Measurements from ENCODE around the gene AARS2.

Gene AARS2

DNA sequence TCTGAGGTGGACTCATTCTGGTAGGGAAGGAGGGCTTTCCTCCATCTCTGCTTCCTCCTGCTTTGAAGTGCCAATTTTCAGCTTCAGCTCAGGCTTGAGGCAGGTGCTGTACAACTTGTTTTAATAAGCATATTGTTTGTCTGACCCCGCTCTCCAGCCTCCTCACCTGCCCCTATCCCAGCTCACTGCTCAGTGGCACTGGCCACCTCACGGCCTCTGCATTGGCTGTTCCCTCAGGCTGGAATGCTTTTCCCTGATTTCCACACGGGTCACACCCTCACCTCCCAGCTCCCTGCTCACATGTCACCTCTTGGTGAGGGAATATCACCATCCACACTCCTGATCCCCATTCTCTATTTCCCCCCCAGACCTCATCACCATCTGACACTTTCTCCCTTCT lies 14.3 kb downstream of the AARS2 start:
- no peak for DNase-seq

DNA sequence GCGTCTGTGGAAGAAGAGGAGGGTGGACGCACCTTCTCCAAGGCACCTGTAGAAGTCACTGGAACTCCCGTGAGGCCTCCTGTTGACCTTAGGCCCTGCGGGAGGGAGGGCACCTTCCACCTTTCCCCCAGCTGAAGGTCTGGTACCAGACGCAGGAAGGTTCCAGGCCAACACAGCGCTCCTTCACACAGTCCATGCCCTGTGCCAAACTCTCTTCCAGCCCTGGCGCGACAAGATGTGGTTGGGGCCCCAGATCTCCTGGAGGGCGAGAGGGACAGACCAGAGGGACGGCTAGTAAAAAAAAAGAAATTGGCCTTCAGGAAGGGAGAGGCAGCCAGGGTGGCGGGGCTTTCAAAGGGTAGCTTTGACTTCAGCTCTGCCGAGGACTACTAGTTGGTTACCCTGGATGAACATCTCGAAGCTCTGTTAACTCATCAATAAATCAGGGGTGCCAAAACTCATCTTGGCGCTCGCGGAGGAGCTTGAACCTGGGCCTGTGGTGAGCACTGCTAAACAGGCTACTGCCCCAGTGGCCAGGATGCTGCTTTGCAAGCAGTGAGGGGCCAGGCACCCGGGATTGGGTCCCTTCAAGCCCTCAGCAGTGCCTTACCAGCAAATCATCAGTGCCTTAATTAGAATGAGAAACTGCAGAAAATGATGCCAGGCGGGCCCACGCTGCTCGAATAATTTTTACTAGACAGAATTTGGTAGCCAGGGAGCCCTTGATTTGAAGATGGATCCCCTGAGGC lies 14.9 kb downstream of the AARS2 start:
- DNase-seq = peak in 1 of 2 experiments; percentile 6

DNA sequence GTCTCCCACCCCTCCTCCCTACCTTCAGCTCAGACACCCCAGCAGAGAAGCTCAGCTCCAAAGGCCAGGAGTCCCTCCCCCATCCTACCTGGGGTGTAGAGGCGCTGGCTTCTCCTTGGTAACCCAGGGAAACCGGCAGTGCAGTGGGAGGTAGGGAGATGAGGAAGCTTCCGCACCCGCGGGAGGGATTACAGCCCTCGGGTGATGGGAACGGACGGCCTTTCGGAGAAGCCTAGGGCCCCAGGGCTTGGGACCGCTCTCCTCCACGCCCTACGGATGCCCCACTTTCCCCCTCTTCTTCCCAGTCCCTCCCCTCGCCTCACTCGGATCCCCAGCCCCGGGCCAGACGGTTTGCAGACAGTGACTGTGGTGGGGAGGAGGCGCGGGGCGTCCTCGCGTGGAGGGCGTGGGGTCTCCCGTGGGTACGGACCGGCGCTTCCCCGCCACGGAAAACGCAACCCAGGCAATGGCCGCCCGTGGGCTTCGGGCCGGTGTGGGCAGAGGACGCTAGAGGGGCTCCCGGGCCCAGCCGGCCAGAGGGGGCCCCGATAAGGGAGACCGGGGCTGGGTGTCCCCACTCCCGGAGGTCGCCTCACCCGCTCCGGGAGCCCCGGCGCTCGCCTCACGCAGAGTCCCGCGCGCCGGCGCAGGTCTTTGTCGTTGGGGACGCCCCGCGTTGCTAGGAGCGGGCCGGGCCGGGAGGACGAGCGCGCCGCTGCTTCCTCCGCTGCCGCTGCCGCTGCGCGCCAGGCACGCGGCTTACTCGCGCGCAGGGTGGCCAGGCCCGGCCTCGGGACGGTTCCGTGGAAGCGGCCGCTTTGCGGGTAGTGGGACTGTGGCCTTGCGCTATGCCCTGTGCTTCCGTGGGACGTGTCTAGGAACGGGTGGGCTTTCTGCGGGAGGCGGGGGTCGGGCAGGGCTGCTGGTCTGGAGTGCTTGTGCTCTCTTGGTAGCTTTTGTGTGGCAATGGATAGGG lies 15.8 kb downstream of the AARS2 start:
- peak in 1 of 2 experiments; percentile 5 for DNase-seq

DNA sequence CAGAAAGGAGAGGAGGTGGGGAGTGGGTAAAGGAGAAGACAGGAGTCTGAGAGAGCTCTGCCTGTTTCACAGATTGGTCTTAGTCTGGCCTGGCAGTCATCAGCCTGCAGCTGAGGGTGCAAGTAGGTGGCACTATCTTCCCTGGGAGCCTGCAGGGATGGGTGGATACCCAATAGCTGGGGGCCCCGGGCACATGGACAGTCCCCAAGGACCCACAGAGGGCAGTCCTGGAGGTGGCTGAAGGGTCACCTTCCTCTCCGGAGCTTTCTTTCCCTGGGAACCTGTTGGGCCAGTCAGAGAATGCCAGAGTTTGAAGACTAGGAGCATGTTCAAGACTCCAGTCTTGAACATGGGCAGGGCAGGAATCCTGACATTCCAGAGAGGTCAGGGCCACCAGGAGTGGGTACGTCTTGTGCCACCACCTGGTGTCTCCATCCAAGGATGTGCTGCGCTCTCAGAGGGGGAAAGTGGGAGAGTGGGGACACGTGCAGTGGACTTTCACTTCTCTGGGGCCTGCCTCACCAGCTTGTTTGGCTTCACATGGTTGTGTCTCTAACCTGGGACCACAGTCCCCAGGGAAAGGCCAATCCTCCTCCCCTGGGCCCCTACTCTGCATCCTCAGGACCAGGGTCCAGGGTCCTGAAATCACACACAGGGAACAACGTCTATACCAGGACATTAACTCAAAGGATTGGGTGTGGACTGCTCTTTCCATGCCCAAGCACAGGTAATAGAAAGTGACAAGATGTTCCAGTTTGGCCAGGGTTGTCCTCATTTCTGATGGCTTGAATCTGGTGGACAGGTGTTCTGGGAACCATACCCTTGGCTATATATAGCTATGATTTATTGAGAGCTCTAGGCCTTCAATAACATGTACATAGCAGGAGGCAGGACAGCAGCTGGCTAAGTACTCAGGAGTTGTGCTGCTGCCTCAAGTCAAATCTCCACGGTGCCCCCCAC lies 18.0 kb downstream of the AARS2 start:
- peak; percentile 10 to 41 for DNase-seq

DNA sequence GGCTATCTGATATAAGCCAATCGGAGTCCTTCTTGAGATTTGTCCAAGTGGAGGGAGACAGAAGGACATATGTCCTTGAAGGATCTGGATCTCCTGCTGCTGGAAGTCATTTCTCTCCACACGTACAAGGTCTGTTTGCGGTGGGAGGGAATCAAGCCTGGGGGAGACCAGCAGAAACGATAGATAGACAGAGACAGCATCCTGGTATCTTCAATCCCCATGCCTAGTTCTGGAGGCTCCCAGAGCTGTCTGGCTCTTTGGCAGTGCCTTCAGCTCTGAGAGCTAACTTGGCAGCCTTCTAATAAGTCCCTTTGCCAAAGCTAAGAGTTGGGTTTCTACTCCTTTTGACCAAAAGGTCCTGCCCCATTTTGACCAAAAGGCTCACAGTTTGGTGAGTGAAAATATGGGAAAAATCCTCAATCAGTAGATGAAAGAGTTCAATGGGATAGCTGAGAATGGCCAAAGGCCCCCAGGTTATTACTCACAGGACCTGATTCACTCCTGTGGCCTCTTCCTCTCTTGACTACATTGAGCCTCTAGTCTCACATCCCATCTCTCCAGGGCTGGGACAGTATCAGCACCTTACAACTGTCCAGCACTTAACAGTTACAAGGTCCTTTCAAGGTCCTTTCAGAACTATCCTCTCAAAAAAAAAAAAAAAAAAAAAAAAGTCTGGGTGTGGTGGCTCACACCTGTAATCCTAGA lies 20.3 kb downstream of the AARS2 start:
- no peak for DNase-seq

DNA sequence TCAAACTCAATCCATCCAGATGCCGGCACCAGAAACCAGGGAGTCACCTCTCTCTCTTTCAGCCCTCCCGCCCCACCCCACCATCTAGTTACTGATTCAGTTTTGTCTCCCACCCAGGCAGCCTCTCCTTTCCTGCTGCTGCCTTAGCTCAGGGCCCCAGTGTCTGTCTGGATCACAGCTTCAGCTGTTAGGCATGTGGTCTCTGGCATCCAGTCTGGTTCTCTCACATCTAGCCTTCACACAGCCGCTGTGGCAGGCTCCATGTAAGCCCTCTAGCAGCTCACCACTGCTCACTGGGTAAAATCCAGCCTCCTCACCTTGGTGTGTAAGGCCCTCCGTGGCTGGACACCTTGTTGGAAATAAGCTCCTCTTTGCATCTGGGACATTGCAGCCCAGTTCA lies 21.3 kb downstream of the AARS2 start:
- DNase-seq = no peak

DNA sequence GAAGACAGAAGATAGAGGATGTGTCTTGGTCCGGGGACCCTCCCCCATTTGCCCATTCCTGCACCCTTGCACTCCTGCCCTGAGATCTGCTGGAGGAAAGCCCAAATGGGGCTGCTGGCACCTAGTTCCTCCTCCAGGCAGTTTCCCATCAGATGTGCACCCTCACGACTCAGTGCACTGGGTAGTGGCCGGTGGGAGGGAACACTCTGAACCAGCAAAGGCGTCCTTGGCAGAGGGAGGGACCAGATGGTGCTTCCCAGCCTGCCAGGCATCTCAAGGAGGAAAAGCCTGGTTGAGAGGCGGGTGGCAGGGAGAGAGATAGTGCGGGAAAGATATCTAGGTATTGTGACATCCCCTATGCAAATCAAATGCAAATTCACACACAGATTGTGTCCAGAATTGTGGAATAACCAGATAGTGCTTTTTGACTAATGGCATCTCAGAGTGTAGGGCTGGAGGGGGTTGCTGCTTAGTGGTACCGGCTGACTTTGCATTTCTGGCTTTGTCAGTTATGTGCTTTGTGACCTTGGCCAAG lies 23.4 kb downstream of the AARS2 start:
- DNase-seq = no peak

DNA sequence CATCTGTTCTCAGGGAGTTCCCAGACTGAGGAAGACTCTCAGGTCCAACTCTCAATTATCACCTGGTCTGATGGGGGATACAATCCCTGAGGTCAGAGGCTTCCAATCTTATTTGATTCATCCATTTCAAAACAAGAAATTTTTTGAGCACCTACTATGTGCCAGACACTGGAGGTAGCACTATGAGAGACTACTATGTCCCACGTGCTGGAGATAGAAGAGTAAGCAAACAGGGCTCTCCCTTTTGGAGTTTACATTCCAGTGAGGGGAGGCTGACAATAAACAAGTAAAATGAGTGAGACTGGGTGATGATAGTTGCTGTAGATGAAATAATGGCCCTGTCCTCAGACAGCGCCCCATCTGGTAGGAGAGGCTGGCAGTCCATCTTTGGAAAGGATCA lies 26.4 kb downstream of the AARS2 start:
- no peak for DNase-seq

DNA sequence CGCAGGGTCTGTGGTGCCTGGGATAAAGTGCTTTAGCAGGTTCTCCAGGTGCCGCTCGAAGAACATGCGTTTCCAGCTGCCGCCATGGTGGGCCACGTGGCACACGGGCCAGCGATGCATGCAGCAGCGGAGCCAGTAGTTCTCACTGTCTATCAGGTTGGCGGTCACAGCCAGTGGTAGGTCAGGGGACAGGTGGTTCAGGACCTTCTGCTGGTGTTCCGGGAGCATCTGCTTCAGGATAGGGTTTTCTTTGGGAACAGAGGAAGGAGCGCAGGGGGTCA lies 26.9 kb downstream of the AARS2 start:
- DNase-seq = no peak

DNA sequence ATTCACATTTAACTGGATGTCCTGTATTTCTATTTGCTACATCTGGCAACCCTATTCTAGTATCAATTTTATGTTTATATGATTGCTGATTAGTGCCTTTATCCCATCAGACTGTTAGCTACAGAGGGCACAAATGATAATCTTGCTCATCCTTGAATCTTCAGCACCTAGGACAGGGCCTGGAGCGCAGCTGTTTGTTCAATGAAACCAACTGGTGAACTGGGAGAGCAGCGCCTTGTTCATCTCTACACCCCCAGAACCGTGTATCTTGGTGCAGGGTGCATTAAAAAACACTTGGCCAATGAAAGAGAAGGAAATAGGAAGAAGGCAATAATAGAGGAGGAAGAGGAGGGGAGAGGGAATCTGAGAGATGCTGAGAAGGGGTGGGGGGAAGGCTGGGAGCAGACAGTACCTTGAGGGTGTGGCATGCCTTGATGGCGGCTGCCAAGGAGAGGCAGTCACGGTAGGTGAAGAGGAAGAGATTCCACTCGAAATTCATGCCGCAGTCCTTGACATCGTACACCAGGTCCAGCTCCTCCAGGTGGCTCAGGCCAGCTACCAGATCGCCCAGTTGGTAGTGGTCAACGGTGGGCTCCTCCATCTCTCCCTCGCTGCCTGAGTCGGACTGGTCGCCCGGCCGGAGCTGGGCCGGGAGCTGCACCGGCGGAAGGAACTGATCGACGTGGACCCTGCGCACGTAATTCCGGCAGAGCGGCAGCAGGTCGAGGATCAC lies 27.4 kb downstream of the AARS2 start:
- DNase-seq = no peak

DNA sequence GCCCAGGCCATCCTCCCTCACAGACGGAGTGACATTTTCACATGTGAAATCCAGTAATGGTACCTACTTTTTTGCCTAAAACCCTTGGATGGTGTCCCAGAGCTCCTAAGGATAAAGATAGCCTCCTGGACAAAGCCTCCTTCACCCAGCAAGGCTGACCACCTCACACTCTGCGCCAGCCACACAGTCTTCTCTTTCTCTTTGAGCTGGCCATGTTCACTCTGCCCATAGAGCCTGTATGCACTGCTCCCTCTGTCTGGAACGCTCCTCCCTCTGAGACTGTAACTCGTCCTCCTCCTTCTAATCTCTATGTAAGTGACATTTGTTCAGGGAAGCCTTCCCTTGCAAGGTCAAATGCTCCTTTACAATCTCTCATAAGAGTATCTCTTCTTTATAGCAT lies 28.3 kb downstream of the AARS2 start:
- DNase-seq = no peak

DNA sequence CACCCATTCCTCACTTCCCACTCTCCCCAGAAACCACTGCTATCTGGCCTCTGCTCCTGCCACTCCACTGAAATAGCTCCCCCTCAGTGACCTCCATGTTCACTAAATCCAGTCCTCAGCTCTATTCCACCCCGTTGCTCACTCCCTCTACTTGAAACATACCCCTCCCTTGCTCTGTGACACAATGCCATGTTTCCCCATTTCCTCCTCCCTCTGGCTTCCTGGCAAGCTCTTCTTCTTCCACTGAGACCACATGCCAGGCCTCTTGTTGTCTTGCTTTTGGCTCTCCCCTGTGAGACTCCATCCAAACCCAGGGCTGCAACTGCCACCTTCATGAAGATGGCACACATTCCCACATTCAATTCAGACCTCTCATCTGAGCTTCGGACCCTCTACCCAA lies 29.0 kb downstream of the AARS2 start:
- no peak for DNase-seq

DNA sequence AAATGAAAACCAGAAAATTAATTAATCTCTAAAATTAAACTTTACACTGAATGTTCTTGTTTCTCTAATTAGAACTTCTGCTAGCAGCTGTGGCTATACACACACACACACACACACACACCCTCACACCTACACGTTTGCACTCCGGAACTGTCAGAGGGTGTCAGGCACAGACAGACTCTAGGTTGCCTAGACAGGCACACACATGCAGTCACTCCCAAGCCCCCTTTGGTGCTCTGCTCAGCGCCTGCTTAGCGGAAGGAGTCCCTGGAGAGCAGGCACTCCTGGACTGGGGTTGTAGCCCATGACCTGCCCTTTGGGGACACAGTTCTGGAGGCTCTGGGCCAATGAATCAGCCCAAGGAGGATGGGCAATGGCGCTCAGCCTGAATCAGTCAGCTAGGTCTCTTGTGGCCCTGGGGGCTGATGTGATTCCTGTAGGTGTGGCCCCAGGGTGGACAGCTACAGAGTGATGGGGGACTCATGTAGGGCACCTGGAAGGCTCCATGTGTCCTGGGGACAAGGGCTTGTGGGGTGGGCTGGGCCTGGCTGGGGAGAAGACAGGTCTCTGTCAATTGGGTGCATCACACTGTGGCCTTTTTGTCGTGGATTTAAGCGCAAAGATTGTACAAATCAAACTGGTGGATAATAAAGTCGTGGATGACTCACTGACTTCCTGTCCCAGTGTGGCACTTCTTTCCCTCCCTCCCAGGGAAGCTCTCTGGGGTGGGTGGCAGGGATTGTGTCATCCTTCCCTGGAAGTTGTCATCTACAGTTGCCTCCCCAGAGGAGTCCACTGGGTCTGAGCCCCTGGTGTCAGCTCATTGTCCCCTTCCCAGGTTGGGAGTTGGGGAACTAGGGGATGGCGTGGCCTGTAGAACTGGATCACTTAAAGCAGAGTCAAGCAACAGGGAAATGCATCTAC lies 34.1 kb downstream of the AARS2 start:
- no peak for DNase-seq

DNA sequence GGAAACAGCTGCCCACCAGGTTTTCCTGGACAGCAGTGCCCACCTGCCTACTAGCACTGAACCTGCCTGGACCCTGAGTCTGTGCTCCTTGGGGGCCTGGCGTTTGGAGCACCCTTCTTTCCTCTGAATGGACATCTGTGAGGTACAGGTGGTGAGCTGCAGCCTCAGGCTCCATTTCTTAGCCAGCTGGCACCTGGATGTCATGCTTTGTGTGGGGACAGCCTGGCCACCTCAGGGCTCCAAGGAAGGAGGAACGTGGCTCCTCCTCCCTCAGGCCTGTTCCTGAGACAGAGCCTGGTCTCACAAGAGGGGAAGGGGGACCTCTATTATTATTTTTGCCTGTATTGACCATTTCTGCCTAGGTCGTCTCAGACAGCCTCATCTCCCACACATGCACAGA lies 34.8 kb downstream of the AARS2 start:
- DNase-seq = no peak

DNA sequence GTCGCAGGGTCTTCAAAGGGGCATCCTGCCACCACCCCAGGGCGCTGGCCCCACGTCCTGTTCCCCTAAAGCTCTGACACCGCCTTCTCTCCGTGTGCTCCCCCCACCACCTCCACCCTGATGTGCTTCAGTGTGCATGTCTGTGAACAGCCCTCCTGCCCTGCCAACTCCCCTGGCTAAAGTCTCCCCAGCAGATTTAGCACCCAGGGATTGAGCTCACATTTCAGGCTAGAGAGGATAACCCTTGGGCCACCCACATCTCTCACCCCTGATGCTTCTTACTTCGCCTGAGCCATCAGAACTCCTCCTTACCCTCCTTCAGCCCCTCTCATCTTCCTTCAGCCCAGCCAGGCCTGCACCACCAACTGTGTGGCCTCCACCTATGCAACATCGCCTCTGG lies 35.4 kb downstream of the AARS2 start:
- DNase-seq = no peak

DNA sequence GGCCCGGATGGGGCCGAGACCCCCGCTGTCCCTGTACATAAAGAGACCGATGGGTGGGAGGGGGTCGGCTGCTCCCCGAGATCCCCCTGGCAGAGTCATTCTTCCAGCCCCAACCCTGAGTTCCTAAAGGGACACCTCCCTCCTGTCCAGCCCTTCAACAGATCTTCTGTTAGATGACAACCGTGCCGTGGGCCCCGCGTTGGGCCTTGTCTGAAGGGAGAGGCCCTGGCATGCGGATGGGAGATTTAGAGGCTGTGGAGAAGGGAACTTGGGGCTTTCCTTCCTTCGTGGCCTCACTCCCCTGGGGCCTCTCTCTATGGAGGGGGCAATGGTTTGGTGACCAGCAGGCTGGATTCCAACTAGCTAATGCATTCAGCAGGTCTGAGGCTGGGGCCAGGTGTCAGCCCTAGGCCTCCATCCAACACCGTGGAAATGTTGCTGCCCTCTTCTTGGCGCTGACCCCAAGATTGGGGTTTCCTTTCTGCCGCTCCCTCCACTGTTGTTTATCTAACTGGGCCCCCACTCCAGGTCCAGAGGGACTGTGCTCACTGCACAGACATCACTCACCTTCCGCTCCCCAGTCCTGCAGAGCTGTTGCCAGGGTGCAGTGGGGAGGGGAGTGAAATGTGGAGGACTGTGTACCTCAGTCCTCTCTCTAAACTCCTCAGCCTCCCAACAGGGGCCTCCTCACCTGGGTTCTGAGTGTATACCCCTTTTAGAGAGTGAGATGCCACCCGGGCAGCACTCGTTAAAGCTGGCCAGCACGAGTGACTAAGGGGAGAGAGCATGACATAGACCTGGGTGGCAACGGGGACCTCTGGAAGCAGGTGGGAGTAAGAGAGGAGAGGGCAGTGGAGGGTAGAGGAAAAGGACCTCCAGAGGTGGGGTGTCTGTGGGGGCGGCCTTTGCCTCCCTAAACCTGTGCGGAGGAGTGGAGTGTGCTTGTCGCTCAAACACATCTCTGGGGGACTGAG lies 36.2 kb downstream of the AARS2 start:
- DNase-seq = no peak

DNA sequence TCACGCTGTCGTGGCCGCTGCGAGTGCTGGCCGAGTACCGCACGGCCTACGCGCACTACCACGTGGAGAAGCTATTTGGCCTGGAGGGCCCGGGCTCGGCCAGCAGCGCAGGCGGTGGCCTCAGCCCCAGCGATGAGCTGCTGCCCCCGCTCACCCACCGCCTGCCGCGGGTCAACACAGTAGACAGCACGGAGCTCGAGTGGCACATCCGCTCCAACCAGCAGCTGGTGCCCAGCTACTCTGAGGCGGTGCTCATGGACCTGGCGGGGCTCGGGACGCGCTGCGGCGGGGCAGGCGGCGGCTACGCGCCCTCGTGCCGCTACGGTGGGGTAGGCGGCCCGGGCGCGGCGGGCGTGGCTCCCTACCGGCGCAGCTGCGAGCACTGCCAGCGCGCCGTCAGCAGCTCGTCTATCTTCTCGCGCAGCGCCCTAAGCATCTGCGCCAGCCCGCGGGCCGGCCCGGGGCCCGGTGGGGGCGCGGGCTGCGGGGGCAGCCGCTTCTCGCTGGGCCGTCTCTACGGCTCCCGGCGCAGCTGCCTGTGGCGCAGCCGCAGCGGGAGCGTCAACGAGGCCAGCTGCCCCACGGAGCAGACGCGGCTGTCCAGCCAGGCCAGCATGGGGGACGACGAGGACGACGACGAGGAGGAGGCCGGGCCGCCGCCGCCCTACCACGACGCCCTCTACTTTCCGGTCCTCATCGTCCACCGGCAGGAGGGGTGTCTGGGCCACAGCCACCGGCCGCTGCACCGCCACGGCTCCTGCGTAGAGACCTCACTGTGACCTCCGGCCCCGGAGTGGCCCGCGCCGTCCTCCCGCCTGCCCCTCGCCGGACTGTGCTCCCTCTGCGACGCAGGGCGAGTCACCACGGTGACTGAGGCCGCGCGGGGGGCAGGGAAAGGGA lies 37.1 kb downstream of the AARS2 start:
- peak; percentile 63 to 74 for DNase-seq

DNA sequence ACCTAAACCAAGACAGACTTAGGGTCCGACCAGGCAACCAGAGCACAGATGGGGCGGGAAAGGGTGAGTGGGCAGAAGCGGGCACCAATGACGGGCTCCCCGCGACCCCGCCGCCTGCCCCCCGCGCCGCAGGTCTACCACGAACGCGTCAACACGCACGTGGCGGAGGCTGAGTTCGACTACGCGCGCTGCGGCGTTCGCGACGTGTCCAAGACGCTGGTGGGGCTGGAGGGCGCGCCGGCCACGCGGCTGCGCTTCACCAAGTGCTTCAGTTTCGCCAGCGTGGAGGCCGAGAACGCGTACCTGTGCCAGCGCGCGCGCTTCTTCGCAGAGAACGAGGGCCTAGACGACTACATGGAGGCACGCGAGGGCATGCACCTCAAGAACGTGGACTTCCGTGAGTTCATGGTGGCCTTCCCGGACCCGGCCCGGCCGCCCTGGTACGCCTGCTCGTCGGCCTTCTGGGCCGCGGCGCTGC lies 37.8 kb downstream of the AARS2 start:
- no peak for DNase-seq

Data from SHP77 (cell line).